HCT116 (cell line): ENCODE results near the gene ABCC9. TPM values are rescaled to one million over a fixed set of nuclear protein-coding genes. Genes with fewer than 3 reads are reported as not detected.

Experiments used
- ATAC-seq: fragments of 200-7000 bp; cut with Tn5 transposase; 2 replicates; pipeline ENCODE4 v1.9.1; 2020; ENCODE audit warnings: mild to moderate bottlenecking, moderate library complexity
- BruUV-seq: library from RNA; stranded (reverse); fragments of 400-500 nt; replicated peaks from 2 replicates; lab custom pipeline; 2021; lab: Mats Ljungman, UMichigan
- CTCF ChIA-PET: fragments of 300-600 bp; sonication (Branson Sonifier 250); formaldehyde crosslinking; loops from one replicate; lab custom pipeline; 2021; ENCODE audit warnings: antibody characterized with exemption; lab: Charles Lee
- POLR2A ChIA-PET: fragments of 300-600, 350-600 bp; sonication (Branson Sonifier 250); formaldehyde crosslinking; loops from one replicate; lab custom pipeline; 2021; ENCODE audit warnings: antibody characterized with exemption; lab: Charles Lee
- RAD21 ChIA-PET, 2 experiments: fragments of 300-600 bp; sonication (Branson Sonifier 250); formaldehyde crosslinking; loops; one replicate each; lab custom pipeline; 2023; ENCODE audit warnings: low total read pairs in 2 of 2; ENCODE audit not compliant: uncharacterized antibody in 2 of 2, unreplicated experiment in 2 of 2, low non-redundant PET in 1 of 2; lab: Charles Lee
- DNase-seq: peaks from one replicate; pipeline ENCODE4 v3.0.0-alpha.2; 2010; ENCODE audit warnings: low read depth, low spot score
- H2AFZ ChIP-seq: fragments of 200-600 bp; shearing (Covaris generic), sonication (generic); 2 replicates; pipeline ENCODE4 v1.6.1; 2017; ENCODE audit warnings: low read depth, mixed run types, mixed read lengths, antibody characterized with exemption, low read length; ENCODE audit not compliant: poor library complexity, severe bottlenecking
- H3K27ac ChIP-seq: 2 replicates; pipeline ENCODE4 v1.5.1; 2012; ENCODE audit warnings: low read depth, low read length
- H3K27me3 ChIP-seq: fragments of 200-600 bp; sonication (generic); 2 replicates; pipeline ENCODE4 v1.6.1; 2016; ENCODE audit warnings: mixed run types, low read length, mixed read lengths; ENCODE audit not compliant: insufficient read depth
- H3K36me3 ChIP-seq, 2 experiments: fragments of 200-500 bp in 1 of 2; fragments of 200-600 bp in 1 of 2; sonication (Bioruptor generic) in 1 of 2; sonication (generic) in 1 of 2; 2 replicates each; pipeline versions ENCODE4 v1.5.1 to v1.6.1; 2014 to 2016; ENCODE audit warnings: low read length in 2 of 2, inconsistent platforms in 1 of 2, mixed read lengths in 1 of 2, mixed run types in 1 of 2; ENCODE audit not compliant: insufficient read depth in 2 of 2, control insufficient read depth in 1 of 2
- H3K4me1 ChIP-seq, 2 experiments: fragments of 200-600 bp in 1 of 2; sonication (generic) in 1 of 2; 2 replicates each; pipeline versions ENCODE4 v1.5.1 to v1.6.1; 2012 to 2017; ENCODE audit warnings: low read length in 2 of 2, inconsistent platforms in 1 of 2, mild to moderate bottlenecking in 1 of 2, mixed read lengths in 1 of 2, mixed run types in 1 of 2, moderate library complexity in 1 of 2; ENCODE audit not compliant: insufficient read depth in 2 of 2, control insufficient read depth in 1 of 2
- H3K4me2 ChIP-seq: fragments of 200-600 bp; sonication (generic); 2 replicates; pipeline ENCODE4 v1.6.1; 2017; ENCODE audit warnings: mixed run types, low read length, mixed read lengths
- H3K4me3 ChIP-seq, 2 experiments: fragments of 200-600 bp in 1 of 2; sonication (generic) in 1 of 2; replicated peaks in 1 of 2; 2 replicates each; pipeline ENCODE4 v1.5.1; 2011 to 2016; ENCODE audit warnings: low read length in 2 of 2, control low read depth in 1 of 2, low read depth in 1 of 2, mild to moderate bottlenecking in 1 of 2, mixed read lengths in 1 of 2, mixed run types in 1 of 2
- H3K79me2 ChIP-seq: fragments of 200-600 bp; sonication (generic); 2 replicates; pipeline ENCODE4 v1.6.1; 2017; ENCODE audit warnings: mild to moderate bottlenecking, mixed run types, low read length, moderate library complexity, mixed read lengths; ENCODE audit not compliant: insufficient read depth
- H3K9ac ChIP-seq: fragments of 200-600 bp; sonication (generic); 2 replicates; pipeline ENCODE4 v1.6.1; 2016; ENCODE audit warnings: low read length, mixed read lengths
- H3K9me2 ChIP-seq: fragments of 200-600 bp; sonication (generic), shearing (Covaris generic); 2 replicates; pipeline ENCODE4 v1.6.1; 2017; ENCODE audit warnings: mixed run types, mild to moderate bottlenecking, moderate library complexity; ENCODE audit not compliant: insufficient read depth
- H3K9me3 ChIP-seq, 2 experiments: fragments of 200-500 bp in 1 of 2; fragments of 200-600 bp in 1 of 2; sonication (Bioruptor generic) in 1 of 2; sonication (generic) in 1 of 2; 2 replicates each; pipeline ENCODE4 v1.6.1; 2014 to 2017; ENCODE audit warnings: low read length in 2 of 2, mixed read lengths in 2 of 2, inconsistent platforms in 1 of 2, low read depth in 1 of 2, mild to moderate bottlenecking in 1 of 2, mixed run types in 1 of 2, moderate library complexity in 1 of 2; ENCODE audit not compliant: control insufficient read depth in 1 of 2, insufficient read depth in 1 of 2
- H4K20me1 ChIP-seq: fragments of 200-600 bp; sonication (generic), shearing (Covaris generic); 2 replicates; pipeline ENCODE4 v1.6.1; 2017; ENCODE audit warnings: mixed run types, mild to moderate bottlenecking, moderate library complexity; ENCODE audit not compliant: insufficient read depth
- CBX3 ChIP-seq: IDR thresholded peaks from 2 replicates; pipeline ENCODE4 v1.6.1; 2012; ENCODE audit warnings: low read depth
- CEBPB ChIP-seq: IDR thresholded peaks from 2 replicates; pipeline ENCODE4 v1.6.1; 2012; ENCODE audit warnings: low read depth
- EGR1 ChIP-seq: IDR thresholded peaks from 2 replicates; pipeline ENCODE4 v1.6.1; 2012; ENCODE audit warnings: low read depth
- ELF1 ChIP-seq: IDR thresholded peaks from 2 replicates; pipeline ENCODE4 v1.6.1; 2012; ENCODE audit warnings: low read depth, borderline replicate concordance
- EZH2 ChIP-seq: fragments of 200-600 bp; sonication (generic); IDR thresholded peaks from 2 replicates; pipeline ENCODE4 v1.6.1; 2017; ENCODE audit warnings: antibody characterized with exemption, mixed run types
- EZH2phosphoT487 ChIP-seq: fragments of 200-600 bp; IDR thresholded peaks from 2 replicates; pipeline ENCODE4 v1.6.1; 2018; ENCODE audit warnings: antibody characterized with exemption, borderline replicate concordance
- FOSL1 ChIP-seq: IDR thresholded peaks from 2 replicates; pipeline ENCODE4 v1.6.1; 2012; ENCODE audit warnings: low read depth
- POLR2A ChIP-seq: IDR thresholded peaks from 2 replicates; pipeline ENCODE4 v1.7.0; 2011; ENCODE audit warnings: borderline replicate concordance; ENCODE audit not compliant: insufficient read depth, insufficient read length; ENCODE audit errors: extremely low read depth
- POLR2AphosphoS5 ChIP-seq: IDR thresholded peaks from 2 replicates; pipeline ENCODE4 v1.6.1; 2011; ENCODE audit warnings: mild to moderate bottlenecking, low read depth, low read length, moderate library complexity
- RAD21 ChIP-seq: IDR thresholded peaks from 2 replicates; pipeline ENCODE4 v1.6.1; 2012; ENCODE audit warnings: low read depth, mild to moderate bottlenecking
- SIN3A ChIP-seq: IDR thresholded peaks from 2 replicates; pipeline ENCODE4 v1.6.1; 2012; ENCODE audit warnings: low read depth
- SP1 ChIP-seq: IDR thresholded peaks from 2 replicates; pipeline ENCODE4 v1.6.1; 2012; ENCODE audit warnings: low read depth
- SRF ChIP-seq: IDR thresholded peaks from 2 replicates; pipeline ENCODE4 v1.6.1; 2012; ENCODE audit warnings: low read depth
- TCF7L2 ChIP-seq: IDR thresholded peaks from 2 replicates; pipeline ENCODE4 v1.7.0; 2011; ENCODE audit warnings: borderline replicate concordance, inconsistent platforms; ENCODE audit not compliant: insufficient read depth, insufficient read length; ENCODE audit errors: extremely low read depth
- YY1 ChIP-seq: IDR thresholded peaks from 2 replicates; pipeline ENCODE4 v1.6.1; 2011; ENCODE audit warnings: low read length, low read depth, moderate library complexity, mild to moderate bottlenecking; ENCODE audit not compliant: insufficient replicate concordance; ENCODE audit errors: extremely low read depth
- ZFX ChIP-seq: fragments of 450-650 bp; IDR thresholded peaks from 2 replicates; pipeline ENCODE4 v1.6.1; 2017
- intact Hi-C: fragments of 100-400 bp; cut with micrococcal nuclease; formaldehyde crosslinking; loops from 2 replicates; pipeline ENCODE4 v1.10.0; 2022
- total RNA-seq: library from RNA; stranded (reverse); gene quantifications from one replicate; pipeline ENCODE4 v1.2.1, GENCODE V29; 2021; ENCODE audit not compliant: unreplicated experiment
- TF ChIP-seq, protein P1 (sequence below): IDR thresholded peaks from 2 replicates; pipeline ENCODE4 v1.6.1; 2012
- TF ChIP-seq, protein P2 (sequence below), 3 experiments: fragments of 200-600 bp in 1 of 3; sonication (generic) in 1 of 3; IDR thresholded peaks in 2 of 3; conservative IDR thresholded peaks in 1 of 3; 2 replicates each; pipeline ENCODE4 v1.5.1; 2012 to 2017; ENCODE audit warnings: low read depth in 2 of 3, low read length in 2 of 3, antibody characterized with exemption in 1 of 3, borderline replicate concordance in 1 of 3, control low read depth in 1 of 3, mild to moderate bottlenecking in 1 of 3, mixed read lengths in 1 of 3, mixed run types in 1 of 3, moderate library complexity in 1 of 3; ENCODE audit not compliant: insufficient read depth in 1 of 3

ABCC9 gene
- total RNA-seq, 1 experiment from 2014 or later: 0.05 TPM

DNA sequence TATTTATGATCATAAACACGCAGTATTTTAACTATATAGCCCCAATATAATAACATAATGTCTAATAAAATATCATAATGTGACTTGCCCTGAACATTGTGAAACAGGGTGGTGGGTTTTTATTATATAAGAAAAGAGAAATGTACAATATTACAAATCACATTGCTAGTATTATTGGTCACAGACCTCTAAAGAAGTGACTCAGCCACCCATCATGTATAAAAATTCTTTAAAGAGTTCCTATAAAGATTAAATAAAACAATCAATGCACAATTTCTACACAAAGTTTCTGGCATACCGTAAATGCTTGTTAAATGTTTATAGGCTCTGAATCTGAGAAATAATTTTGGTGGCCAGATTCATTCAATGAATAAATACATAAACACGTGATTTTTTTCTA lies 28.9 kb downstream of the ABCC9 start:
- no TSS peak for BruUV-seq
- Histone ChIP-seq H3K4me1 (no peaks in the 10 kb centered on the region), H3K4me2 (no peak overlapping the region), H3K9me2 (no peaks in the 10 kb centered on the region), H3K9ac (no peak overlapping the region), H4K20me1 (no peaks in the 10 kb centered on the region), H3K9me3 (no peaks in the 10 kb centered on the region), H3K79me2 (no peaks in the 10 kb centered on the region), H3K36me3 (no peaks in the 10 kb centered on the region), H3K27me3 (no peaks in the 10 kb centered on the region), H2AFZ (no peak overlapping the region), H3K4me3 (no peak overlapping the region), H3K27ac (no peak overlapping the region)
- RAD21 ChIA-PET: no interaction called here
- CTCF ChIA-PET: no interaction called here
- TF ChIP-seq EZH2phosphoT487 (no peak), TCF7L2 (no peak), ZFX (no peak), POLR2AphosphoS5 (no peak), EGR1 (no peak), SRF (no peak), POLR2A (no peak), EZH2 (no peak), FOSL1 (no peak), SIN3A (no peak)
- TF ChIP-seq, protein P1, sequence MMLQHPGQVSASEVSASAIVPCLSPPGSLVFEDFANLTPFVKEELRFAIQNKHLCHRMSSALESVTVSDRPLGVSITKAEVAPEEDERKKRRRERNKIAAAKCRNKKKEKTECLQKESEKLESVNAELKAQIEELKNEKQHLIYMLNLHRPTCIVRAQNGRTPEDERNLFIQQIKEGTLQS: no peak
- intact Hi-C loops: no loop called here
- DNase-seq: no peak
- ATAC-seq: no peak
- POLR2A ChIA-PET: no interaction called here

DNA sequence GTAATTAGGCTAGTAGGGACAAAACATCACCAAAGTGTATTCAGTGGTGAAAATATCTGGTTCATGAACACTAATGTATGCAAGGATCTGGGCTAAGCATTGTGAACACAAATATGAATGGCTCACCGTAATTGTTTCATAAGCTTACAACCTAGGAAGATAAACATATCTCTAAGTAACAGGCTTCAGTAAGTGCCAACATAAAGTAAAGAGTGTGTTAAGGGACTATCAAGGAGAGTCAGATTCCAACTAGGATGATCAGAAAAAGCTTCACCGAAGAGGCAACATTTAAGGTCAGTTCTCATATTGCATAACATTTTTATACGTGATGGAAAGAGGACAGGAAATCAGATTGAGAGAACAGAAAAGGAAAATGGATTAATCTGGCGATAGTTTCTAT lies 29.4 kb downstream of the ABCC9 start:
- no peaks in the 10 kb centered on the region for H3K9me2 ChIP-seq
- no peaks in the 10 kb centered on the region for H4K20me1 ChIP-seq
- H3K4me2 ChIP-seq: no peak overlapping the region
- H3K4me3 ChIP-seq: no peak overlapping the region
- POLR2A ChIA-PET: no interaction called here
- H3K9me3 ChIP-seq: no peaks in the 10 kb centered on the region
- DNase-seq: no peak
- CTCF ChIA-PET: no interaction called here
- intact Hi-C loops: no loop called here
- ATAC-seq: no peak
- H3K4me1 ChIP-seq: no peaks in the 10 kb centered on the region
- H3K36me3 ChIP-seq: no peaks in the 10 kb centered on the region
- RAD21 ChIA-PET: no interaction called here
- no peak overlapping the region for H2AFZ ChIP-seq
- no peak overlapping the region for H3K9ac ChIP-seq
- H3K79me2 ChIP-seq: no peaks in the 10 kb centered on the region
- no peaks in the 10 kb centered on the region for H3K27me3 ChIP-seq
- no peak overlapping the region for H3K27ac ChIP-seq
- BruUV-seq: no TSS peak
- TF ChIP-seq EGR1 (no peak), EZH2 (no peak), SP1 (no peak), CEBPB (no peak), ELF1 (no peak), CBX3 (no peak), RAD21 (no peak), POLR2A (no peak), TCF7L2 (no peak), ZFX (no peak), YY1 (no peak), SIN3A (no peak)
- TF ChIP-seq, protein P2, sequence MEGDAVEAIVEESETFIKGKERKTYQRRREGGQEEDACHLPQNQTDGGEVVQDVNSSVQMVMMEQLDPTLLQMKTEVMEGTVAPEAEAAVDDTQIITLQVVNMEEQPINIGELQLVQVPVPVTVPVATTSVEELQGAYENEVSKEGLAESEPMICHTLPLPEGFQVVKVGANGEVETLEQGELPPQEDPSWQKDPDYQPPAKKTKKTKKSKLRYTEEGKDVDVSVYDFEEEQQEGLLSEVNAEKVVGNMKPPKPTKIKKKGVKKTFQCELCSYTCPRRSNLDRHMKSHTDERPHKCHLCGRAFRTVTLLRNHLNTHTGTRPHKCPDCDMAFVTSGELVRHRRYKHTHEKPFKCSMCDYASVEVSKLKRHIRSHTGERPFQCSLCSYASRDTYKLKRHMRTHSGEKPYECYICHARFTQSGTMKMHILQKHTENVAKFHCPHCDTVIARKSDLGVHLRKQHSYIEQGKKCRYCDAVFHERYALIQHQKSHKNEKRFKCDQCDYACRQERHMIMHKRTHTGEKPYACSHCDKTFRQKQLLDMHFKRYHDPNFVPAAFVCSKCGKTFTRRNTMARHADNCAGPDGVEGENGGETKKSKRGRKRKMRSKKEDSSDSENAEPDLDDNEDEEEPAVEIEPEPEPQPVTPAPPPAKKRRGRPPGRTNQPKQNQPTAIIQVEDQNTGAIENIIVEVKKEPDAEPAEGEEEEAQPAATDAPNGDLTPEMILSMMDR (IDR thresholded peaks at IDR 0.05 in 2 of 3, conservative IDR thresholded peaks at IDR 0.05 in 1 of 3; ENCODE audit: borderline replicate concordance in 1 of 3, insufficient read depth in 1 of 3, low read depth in 2 of 3, low read length in 2 of 3): no peak
- TF ChIP-seq, protein P1: no peak
